GM12878 (cell line): ENCODE results near the gene TLR10. TPM values are rescaled to one million over a fixed set of nuclear protein-coding genes. Genes with fewer than 3 reads are reported as not detected.

Experiments used
- ATAC-seq: fragments of 200-7000 bp; cut with Tn5 transposase; 3 replicates; pipeline ENCODE4 v1.9.1; 2020; ENCODE audit warnings: mild to moderate bottlenecking, moderate library complexity
- BruUV-seq: library from RNA; stranded (reverse); fragments of 400-500 nt; replicated peaks from 2 replicates; lab custom pipeline; 2021; lab: Mats Ljungman, UMichigan
- CTCF ChIA-PET: fragments of 300-600 bp; sonication (Branson Sonifier 250); formaldehyde crosslinking; extraction: SDS; loops from one replicate; lab custom pipeline; 2021; ENCODE audit warnings: inconsistent platforms; lab: Yijun Ruan, JAX
- POLR2A ChIA-PET: fragments of 350-600 bp; formaldehyde crosslinking; extraction: SDS; loops from one replicate; lab custom pipeline; 2021; ENCODE audit warnings: inconsistent platforms; lab: Charles Lee
- RAD21 ChIA-PET: fragments of 300-600 bp; sonication (Branson Sonifier 250); formaldehyde crosslinking; loops from one replicate; lab custom pipeline; 2023; ENCODE audit warnings: antibody characterized with exemption; ENCODE audit not compliant: unreplicated experiment; lab: Charles Lee
- SMC1A ChIA-PET: fragments of 300-600 bp; sonication (Branson Sonifier 250); formaldehyde crosslinking; loops from one replicate; lab custom pipeline; 2023; ENCODE audit not compliant: unreplicated experiment, uncharacterized antibody; lab: Charles Lee
- DNase-seq: peaks from one replicate; pipeline ENCODE4 v3.0.0-alpha.2; 2011; ENCODE audit warnings: low read depth, low spot score
- FAIRE-seq: peaks from 3 replicates; lab custom pipeline; 2011; peaks lifted over from hg19 to GRCh38; lab: Jason Lieb, UNC
- H2AFZ ChIP-seq: 2 replicates; pipeline ENCODE4 v1.6.0; 2011; ENCODE audit warnings: low read depth, low read length, control low read depth; ENCODE audit not compliant: control insufficient read depth
- H3K27ac ChIP-seq: 2 replicates; pipeline ENCODE4 v1.5.1; 2011; ENCODE audit warnings: control low read depth; ENCODE audit not compliant: control insufficient read depth, insufficient read depth
- H3K27me3 ChIP-seq, 2 experiments: replicated peaks in 1 of 2; 2 replicates each; pipeline versions ENCODE4 v1.6.0 to v1.6.1; 2011; ENCODE audit warnings: low read length in 1 of 2; ENCODE audit not compliant: control insufficient read depth in 2 of 2, insufficient read depth in 2 of 2
- H3K36me3 ChIP-seq, 2 experiments: 2 replicates each; pipeline ENCODE4 v1.5.1; 2011; ENCODE audit warnings: low read length in 1 of 2; ENCODE audit not compliant: control insufficient read depth in 2 of 2, insufficient read depth in 2 of 2
- H3K4me1 ChIP-seq: 2 replicates; pipeline ENCODE4 v1.6.1; 2011; ENCODE audit warnings: mild to moderate bottlenecking, low read length, moderate library complexity, mixed read lengths; ENCODE audit not compliant: control insufficient read depth, insufficient read depth
- H3K4me2 ChIP-seq: 2 replicates; pipeline ENCODE4 v1.6.0; 2011; ENCODE audit warnings: control low read depth; ENCODE audit not compliant: control insufficient read depth, insufficient read depth
- H3K4me3 ChIP-seq: fragments of 200-600 bp; sonication (generic); 2 replicates; pipeline ENCODE4 v1.5.1; 2016
- H3K79me2 ChIP-seq: 2 replicates; pipeline ENCODE4 v1.6.0; 2011; ENCODE audit warnings: low read length; ENCODE audit not compliant: control insufficient read depth, insufficient read depth
- H3K9ac ChIP-seq: 2 replicates; pipeline ENCODE4 v1.8.0; 2011; ENCODE audit warnings: low read length, control low read depth, mixed read lengths; ENCODE audit not compliant: control insufficient read depth, insufficient read depth
- H3K9me3 ChIP-seq: replicated peaks from 3 replicates; pipeline ENCODE4 v1.5.1; 2011; ENCODE audit warnings: mild to moderate bottlenecking, low read length; ENCODE audit not compliant: control insufficient read depth, insufficient read depth
- H4K20me1 ChIP-seq: 2 replicates; pipeline ENCODE4 v1.6.0; 2011; ENCODE audit not compliant: control insufficient read depth, insufficient read depth
- BACH1 ChIP-seq: fragments of 450-650 bp; IDR thresholded peaks from 2 replicates; pipeline ENCODE4 v1.6.1; 2017; ENCODE audit warnings: mild to moderate bottlenecking, borderline replicate concordance
- BMI1 ChIP-seq: fragments of 450-650 bp; IDR thresholded peaks from 2 replicates; pipeline ENCODE4 v1.6.1; 2016; ENCODE audit warnings: mild to moderate bottlenecking, moderate library complexity, borderline replicate concordance
- CHD1 ChIP-seq: IDR thresholded peaks from 2 replicates; pipeline ENCODE4 v1.6.1; 2012; ENCODE audit warnings: low read depth, low read length, improper control_type of control experiment
- EED ChIP-seq: sonication (generic); IDR thresholded peaks from 2 replicates; pipeline ENCODE4 v1.6.1; 2016; ENCODE audit warnings: antibody characterized with exemption, low read depth
- GATAD2B ChIP-seq: fragments of 450-650 bp; conservative IDR thresholded peaks from 2 replicates; pipeline ENCODE4 v1.6.1; 2017; ENCODE audit warnings: low read depth, mild to moderate bottlenecking, moderate library complexity
- KDM1A ChIP-seq: fragments of 200-600 bp; sonication (generic); IDR thresholded peaks from 2 replicates; pipeline ENCODE4 v1.6.1; 2016; ENCODE audit warnings: borderline replicate concordance
- MTA3 ChIP-seq: IDR thresholded peaks from 2 replicates; pipeline ENCODE4 v1.6.1; 2012; ENCODE audit warnings: low read length, inconsistent platforms, borderline replicate concordance
- POLR2A ChIP-seq: IDR thresholded peaks from 2 replicates; pipeline ENCODE4 v1.6.1; 2011; ENCODE audit warnings: low read depth, mild to moderate bottlenecking, low read length
- RAD21 ChIP-seq: IDR thresholded peaks from 2 replicates; pipeline ENCODE4 v1.6.1; 2011; ENCODE audit warnings: mild to moderate bottlenecking, low read depth, low read length, moderate library complexity; ENCODE audit not compliant: insufficient read depth
- SREBF2 ChIP-seq: IDR thresholded peaks from 2 replicates; pipeline ENCODE4 v1.6.1; 2012; ENCODE audit warnings: mild to moderate bottlenecking, low read length
- ZNF687 ChIP-seq: fragments of 450-650 bp; IDR thresholded peaks from 2 replicates; pipeline ENCODE4 v1.6.1; 2017; ENCODE audit warnings: mild to moderate bottlenecking, moderate library complexity
- WGBS: methylation state at CpG from one replicate; pipeline ENCODE4 v1.1.6; 2016; ENCODE audit warnings: low lambda C conversion rate; ENCODE audit not compliant: insufficient replicate concordance, insufficient coverage; ENCODE audit errors: missing lambda C conversion rate; 5-methylcytosine and 5-hydroxymethylcytosine counted together
- in situ Hi-C: fragments of 300-500 bp; cut with MboI; formaldehyde crosslinking; loops from 9 replicates; pipeline ENCODE4 v1.14.3; 2018; ENCODE audit warnings: mixed read lengths
- intact Hi-C: fragments of 100-400 bp; cut with micrococcal nuclease; formaldehyde crosslinking; loops from one replicate; pipeline ENCODE4 v1.14.2; 2022; ENCODE audit not compliant: unreplicated experiment
- polyA plus RNA-seq, 11 experiments: library from polyadenylated mRNA; depleted of rRNA in 4 of 11; unstranded in 6 of 11; stranded (reverse) in 5 of 11; fragments of >200 nt; fragmentation: Nextera tagmentation in 4 of 11; fragmentation: Illumina TruSeq in 1 of 11; extraction: Ambion mirVana in 4 of 11; extraction: Trizol in 1 of 11; gene quantifications; 1 replicate in 1 of 11; 2 replicates in 10 of 11; pipeline versions ENCODE4 v1.2.1 to v1.2.3, GENCODE V29; 2011 to 2016; ENCODE audit warnings: inconsistent platforms in 2 of 11, missing spikeins in 2 of 11, low read depth in 1 of 11
- total RNA-seq, 4 experiments: library from RNA; depleted of rRNA in 3 of 4; stranded (reverse); fragments of >200 nt in 3 of 4; fragmentation: Illumina TruSeq in 1 of 4; extraction: Trizol in 1 of 4; gene quantifications; 2 replicates each; pipeline versions ENCODE4 v1.2.1 to v1.2.3, GENCODE V29; 2013 to 2021
- TF ChIP-seq, protein P1 (sequence below): fragments of 450-650 bp; IDR thresholded peaks from 2 replicates; pipeline ENCODE4 v1.6.1; 2017; ENCODE audit warnings: antibody characterized with exemption, mild to moderate bottlenecking, moderate library complexity

Gene TLR10
- total and polyA plus RNA-seq, 10 of the 15 experiments (the other 5 are each of a cell fraction or from before 2014, with no cell fraction given): 31.5 to 149 (median 64.9) TPM

- no peak for TF ChIP-seq KDM1A
- TF ChIP-seq, all 136 proteins: peak for 59
Observed at GRCh38 chr4:38803833-38804653, 21.3 kb upstream of the TLR10 start (continued).

DNA sequence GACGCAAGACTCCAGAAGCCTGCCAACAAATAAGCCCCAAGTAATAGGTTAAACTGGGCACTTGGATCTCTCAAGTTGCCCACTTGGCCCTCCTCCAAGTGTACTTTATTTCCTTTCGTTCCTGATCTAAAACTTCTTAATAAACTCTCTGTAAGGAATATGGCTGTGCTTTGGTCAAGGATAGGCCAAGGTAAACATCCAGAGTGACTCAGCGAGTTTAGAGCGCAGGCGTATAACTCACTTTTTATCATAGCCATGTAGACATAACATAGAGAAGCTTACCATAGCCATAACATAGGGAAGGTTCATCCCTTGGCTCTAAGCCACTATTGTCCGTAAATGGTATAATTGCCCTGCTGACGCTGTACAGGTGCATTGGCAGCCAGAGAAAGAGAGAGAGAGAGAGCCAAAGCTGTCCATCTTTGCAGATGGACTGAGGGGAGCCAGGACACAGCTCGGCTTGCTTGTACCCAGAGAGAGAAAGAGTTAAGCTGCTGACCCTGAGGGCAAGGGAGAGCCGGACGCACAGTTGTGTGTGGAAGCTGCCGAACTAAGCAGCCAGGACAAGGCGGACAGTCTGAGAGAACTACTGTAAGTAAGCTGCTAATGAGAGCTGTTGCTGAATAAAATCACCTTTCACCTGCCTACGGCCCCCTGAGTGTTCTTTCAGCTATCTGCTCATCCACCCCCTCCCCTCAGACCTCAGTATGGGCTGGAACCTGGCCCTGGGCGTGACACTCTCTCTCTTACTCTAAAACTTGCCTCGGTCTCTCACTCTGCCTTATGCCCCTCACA is 20.0 kb upstream of the TLR10 start:
- peaks cover 48% of the 10 kb centered on the region for H3K9me3 ChIP-seq
- WGBS: 87% methylated on average over 15 of the region's 15 CpGs
- intact Hi-C loops: no loop called here
- ChIA-PET CTCF (interaction anchor here (0.6 to 7.0 kb wide), 17 partner anchors 9 to 639 kb away, joined by 3 to 175 read pairs (median 12); partner anchors contain the start of genes TLR10 and TLR6), RAD21 (interaction anchor here (0.5 to 6.7 kb wide), 17 partner anchors 11 to 724 kb away, joined by 3 to 216 read pairs (median 9); partner anchors contain the start of genes TLR10 and TMEM156), SMC1A (interaction anchor here (0.6 to 13.9 kb wide), 20 partner anchors 10 to 670 kb away, joined by 3 to 278 read pairs (median 9); partner anchors contain the start of genes TLR10 and TLR6), POLR2A (interaction anchor here (1.3 to 6.8 kb wide), 9 partner anchors 7 to 86 kb away, joined by 3 to 110 read pairs (median 21); partner anchors contain the start of genes TLR10 and TLR6)
- peaks cover 29% of the 10 kb centered on the region for H3K79me2 ChIP-seq
- H4K20me1 ChIP-seq: no peaks in the 10 kb centered on the region
- H3K4me2 ChIP-seq: peak overlapping the region; percentile 73
- H3K4me3 ChIP-seq: peak overlapping the region; percentile 41
- peaks cover 4 to 23% of the 10 kb centered on the region in 2 experiments; a peak in 3 of 4 replicates for H3K36me3 ChIP-seq
- H3K9ac ChIP-seq: peak overlapping the region; percentile 78
- DNase-seq: no peak
- H3K27ac ChIP-seq: peak overlapping the region; percentile 86
- no peak for ATAC-seq
- BruUV-seq: no TSS peak
- FAIRE-seq: no peak
- no peaks in the 10 kb centered on the region for H3K27me3 ChIP-seq
- in situ Hi-C loops: loop anchor here (25.0 kb wide), 1 partner anchor 1385 kb away; the partner anchor contains the start of gene RHOH
- H3K4me1 ChIP-seq: peaks cover 20% of the 10 kb centered on the region
- no peak overlapping the region for H2AFZ ChIP-seq
- TF ChIP-seq RAD21 (no peak), MTA3 (no peak), POLR2A (no peak), GATAD2B (no peak), ZNF687 (peak; percentile 61; the same call in 1 of the 2 replicates), EED (no peak), BMI1 (no peak), SREBF2 (no peak), CHD1 (no peak), BACH1 (no peak)
- TF ChIP-seq, protein P1, sequence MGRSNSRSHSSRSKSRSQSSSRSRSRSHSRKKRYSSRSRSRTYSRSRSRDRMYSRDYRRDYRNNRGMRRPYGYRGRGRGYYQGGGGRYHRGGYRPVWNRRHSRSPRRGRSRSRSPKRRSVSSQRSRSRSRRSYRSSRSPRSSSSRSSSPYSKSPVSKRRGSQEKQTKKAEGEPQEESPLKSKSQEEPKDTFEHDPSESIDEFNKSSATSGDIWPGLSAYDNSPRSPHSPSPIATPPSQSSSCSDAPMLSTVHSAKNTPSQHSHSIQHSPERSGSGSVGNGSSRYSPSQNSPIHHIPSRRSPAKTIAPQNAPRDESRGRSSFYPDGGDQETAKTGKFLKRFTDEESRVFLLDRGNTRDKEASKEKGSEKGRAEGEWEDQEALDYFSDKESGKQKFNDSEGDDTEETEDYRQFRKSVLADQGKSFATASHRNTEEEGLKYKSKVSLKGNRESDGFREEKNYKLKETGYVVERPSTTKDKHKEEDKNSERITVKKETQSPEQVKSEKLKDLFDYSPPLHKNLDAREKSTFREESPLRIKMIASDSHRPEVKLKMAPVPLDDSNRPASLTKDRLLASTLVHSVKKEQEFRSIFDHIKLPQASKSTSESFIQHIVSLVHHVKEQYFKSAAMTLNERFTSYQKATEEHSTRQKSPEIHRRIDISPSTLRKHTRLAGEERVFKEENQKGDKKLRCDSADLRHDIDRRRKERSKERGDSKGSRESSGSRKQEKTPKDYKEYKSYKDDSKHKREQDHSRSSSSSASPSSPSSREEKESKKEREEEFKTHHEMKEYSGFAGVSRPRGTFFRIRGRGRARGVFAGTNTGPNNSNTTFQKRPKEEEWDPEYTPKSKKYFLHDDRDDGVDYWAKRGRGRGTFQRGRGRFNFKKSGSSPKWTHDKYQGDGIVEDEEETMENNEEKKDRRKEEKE: no peak
